GM19468 (cell line): ENCODE data around the gene HHLA2.

ENCODE experiments used
- ATAC-seq: cut with Tn5 transposase; IDR thresholded peaks from one replicate; pipeline ENCODE4 v1.9.1; 2021; ENCODE audit warnings: mild to moderate bottlenecking, moderate library complexity, moderate number of reproducible peaks; ENCODE audit not compliant: unreplicated experiment; ENCODE audit errors: extremely low read depth

The HHLA2 gene

DNA sequence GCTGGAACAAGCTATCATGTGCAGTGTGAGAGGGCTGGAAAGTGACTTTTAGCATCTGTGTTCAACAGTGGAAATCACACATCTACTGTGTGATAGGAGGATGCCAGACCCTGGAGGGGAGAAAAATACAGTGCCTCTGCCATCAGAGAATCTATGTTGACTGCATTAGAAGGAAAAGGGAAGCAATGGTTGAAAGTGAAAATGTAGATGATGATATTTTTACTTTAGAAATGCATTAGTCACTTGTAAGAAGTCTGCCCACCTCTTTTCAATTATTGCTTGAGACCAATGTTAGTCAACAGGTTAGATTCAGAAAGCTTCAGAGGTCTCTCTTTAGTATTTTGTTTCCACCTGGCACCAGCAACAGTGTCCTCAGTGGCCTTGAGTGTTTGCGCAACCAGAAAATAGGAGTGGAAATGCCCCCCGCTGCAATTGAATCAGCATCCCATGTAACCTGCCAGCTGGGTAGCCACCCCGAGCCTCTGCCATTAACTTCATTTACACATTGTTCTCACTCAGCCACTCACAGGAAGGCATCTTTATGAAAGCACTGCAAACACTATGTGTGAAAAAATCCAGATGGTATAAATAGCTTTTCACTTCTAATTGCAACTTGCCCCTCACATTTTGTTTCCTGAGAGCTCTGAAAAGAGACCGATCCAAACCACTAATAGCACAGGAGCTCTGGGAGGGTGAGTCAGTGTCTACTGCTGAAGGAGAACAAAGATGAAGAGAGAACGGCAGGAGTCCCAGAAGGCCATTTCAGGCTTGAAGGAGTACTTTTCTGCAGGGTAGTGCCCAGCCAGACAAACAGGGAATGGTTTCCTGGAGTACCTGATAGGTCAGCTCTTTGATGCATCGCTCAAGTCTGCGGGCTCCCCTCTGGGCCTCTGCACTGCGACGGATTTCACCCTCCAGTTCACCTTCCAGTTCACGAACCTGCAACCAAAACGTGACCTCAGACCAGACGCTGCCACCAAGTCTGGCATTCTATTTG is 92.1 kb downstream of the HHLA2 start:
- peak; percentile 59 for ATAC-seq

GRCh38 chr3:108389372-108389771 is 93.0 kb downstream of the HHLA2 start:
- ATAC-seq: no peak

DNA sequence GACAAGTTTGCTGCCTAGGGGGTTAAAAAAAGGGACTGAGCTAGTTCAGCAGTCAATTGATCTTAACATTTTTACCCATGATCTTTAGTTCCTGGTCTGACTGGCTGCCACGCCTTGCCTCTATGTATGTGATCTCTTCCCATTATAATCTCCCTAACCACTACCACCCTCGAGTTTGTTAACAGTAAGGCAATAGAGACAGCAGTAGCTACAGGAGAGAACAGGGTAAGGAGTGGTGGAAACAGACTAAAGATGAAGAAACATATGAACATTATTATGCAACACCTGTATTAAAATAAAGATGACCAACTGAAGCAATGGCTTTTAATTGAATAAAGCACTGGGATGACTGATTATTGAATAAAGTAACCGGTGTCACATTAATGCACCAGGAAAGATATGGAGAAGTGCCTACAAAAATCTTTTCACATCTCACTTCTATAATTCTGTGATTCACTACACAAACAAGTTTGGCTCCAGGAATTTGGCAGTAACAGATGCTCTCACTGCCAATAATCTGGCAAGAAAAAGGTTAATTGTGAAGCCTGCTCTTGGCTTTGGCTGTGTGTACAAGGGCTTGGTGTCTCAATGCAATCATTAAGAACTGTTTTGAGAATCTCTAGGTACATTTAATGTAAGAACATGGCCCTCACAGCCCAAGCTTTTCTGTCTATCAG is 95.7 kb downstream of the HHLA2 start:
- ATAC-seq: no peak

GRCh38 chr3:108393128-108393900 is 97.0 kb downstream of the HHLA2 start:
- ATAC-seq: no peak

GRCh38 chr3:108394016-108394415 is 97.7 kb downstream of the HHLA2 start:
- ATAC-seq: no peak

DNA sequence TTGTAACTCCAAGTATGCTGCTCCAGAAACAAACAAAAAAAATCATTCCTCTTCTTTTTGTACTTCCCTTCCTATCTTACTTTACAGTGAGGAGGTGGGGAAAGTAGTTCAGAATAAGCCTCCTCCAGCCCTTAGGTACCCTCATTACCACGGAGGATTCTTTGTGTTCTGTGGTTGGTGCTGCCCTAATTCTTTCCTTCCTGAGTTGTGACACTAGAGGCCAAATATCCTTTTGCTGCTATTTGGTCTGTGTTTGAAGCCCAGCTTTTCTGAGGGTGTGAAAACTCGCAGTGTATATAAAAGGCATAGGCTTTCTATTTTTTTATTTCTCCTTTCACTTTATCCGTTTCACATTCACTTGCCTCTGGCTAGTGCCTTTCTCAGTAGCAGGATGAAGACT is 98.2 kb downstream of the HHLA2 start:
- ATAC-seq: no peak

- ATAC-seq: no peak
Measured at GRCh38 chr3:108396336-108396735, 100.0 kb downstream of the HHLA2 start.

GRCh38 chr3:108398510-108398909 is 102.2 kb downstream of the HHLA2 start:
- ATAC-seq: no peak

DNA sequence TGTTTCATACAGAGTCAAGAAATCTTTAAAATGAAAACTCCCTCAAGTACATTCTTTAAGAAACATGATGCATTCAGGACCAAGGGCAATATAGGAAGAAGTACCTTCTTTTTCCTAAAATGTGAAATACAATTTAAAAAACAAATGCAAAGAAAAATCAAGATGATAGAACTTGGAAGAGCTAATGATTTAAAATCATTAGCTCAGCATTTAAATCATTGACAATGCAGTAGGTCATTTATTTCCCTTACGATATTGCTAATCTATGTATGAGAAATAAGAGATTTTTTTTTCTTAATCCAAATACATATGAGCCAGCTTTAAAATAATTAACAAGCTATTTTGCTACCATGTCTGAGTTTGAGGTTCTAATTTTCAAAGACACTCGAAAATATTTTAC is 105.5 kb downstream of the HHLA2 start:
- ATAC-seq: no peak

DNA sequence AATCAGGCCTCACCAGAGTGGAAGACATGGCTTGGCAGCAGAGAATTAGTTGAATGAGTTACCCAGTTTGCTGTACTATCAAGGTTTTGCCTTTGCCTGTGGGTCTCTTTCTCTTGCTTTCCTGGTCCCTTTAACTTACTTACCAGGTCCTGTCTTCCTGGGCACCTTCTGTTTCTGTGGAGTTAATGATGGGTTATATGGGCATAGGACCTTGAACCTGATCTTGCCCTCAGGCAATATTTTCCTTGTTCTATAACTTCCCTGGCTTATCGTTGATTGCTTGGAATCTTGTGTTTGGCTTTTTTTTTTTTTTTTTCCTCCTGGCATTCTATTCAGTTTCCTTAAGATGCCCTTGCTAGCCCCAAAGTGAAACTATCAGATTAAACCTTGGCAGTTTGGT is 106.8 kb downstream of the HHLA2 start:
- ATAC-seq: no peak

- no peak for ATAC-seq
Measured at GRCh38 chr3:108403686-108404345, 107.5 kb downstream of the HHLA2 start.

DNA sequence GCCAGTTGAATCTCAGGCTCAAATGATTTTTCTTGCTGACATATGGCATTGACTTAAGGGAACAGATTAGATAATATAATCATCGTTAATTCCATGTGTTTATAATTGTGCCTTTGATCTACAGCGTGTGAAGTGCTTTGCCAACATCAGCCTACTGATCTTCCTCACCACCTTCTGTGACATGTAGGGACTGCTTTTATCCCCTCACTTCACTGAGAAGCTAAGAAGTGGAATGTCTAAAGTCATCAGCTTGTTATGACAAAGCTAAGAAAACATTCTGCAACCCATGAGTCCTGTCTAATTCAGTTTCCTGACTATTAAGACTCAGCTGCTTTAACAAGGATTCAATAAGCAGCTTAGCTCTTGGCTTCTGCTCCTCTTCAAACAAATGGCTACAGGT is 108.0 kb downstream of the HHLA2 start:
- no peak for ATAC-seq

DNA sequence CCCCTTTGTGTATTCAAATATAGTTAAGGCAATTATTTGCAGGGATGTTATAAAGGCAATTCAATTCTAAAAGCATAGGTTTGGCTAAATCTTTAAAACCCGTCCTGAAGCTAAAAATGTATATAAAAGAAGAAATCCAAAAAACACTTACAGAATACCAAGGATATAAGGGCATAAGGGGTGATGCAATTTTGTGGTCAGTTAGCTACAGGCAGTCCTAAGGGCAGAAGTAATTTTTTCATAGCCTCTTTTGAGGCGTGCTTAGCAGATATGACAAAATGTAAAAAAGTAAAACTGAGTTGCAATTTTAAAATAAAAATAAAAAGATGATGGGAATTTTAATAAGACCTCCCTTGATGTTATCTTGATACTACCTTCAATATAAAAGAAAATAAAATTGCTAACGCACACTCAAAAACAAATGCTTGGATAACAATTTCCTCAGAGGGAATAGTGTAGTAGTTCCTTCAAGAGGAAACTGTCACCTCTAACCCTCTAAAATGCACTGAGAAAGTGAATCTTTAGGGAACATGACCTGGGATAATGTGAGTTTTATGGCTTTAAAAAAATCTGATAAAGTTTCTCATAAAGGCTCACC is 109.8 kb downstream of the HHLA2 start:
- ATAC-seq: no peak

- peak; percentile 84 for ATAC-seq
Measured at GRCh38 chr3:108406661-108407206, 110.4 kb downstream of the HHLA2 start.

GRCh38 chr3:108407886-108408285 is 111.5 kb downstream of the HHLA2 start:
- ATAC-seq: no peak

GRCh38 chr3:108408883-108409799 is 112.8 kb downstream of the HHLA2 start:
- ATAC-seq: no peak

DNA sequence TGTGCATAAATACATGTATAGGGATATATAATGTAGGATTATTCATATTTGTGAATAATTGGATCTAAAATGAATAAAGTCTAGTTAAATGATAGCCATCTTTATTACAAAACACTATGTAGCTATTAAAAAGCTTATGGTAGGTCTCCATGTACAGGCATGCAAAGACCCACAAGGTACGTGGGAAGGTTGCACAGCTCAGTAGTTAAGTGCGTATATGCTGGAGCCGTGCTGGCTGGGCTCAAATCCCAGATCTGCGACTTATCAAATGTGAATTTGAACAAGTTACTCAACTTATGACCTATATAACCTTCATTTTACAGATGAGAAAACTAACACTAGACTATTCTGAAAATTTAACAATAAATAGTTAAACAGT is 113.4 kb downstream of the HHLA2 start:
- ATAC-seq: no peak

DNA sequence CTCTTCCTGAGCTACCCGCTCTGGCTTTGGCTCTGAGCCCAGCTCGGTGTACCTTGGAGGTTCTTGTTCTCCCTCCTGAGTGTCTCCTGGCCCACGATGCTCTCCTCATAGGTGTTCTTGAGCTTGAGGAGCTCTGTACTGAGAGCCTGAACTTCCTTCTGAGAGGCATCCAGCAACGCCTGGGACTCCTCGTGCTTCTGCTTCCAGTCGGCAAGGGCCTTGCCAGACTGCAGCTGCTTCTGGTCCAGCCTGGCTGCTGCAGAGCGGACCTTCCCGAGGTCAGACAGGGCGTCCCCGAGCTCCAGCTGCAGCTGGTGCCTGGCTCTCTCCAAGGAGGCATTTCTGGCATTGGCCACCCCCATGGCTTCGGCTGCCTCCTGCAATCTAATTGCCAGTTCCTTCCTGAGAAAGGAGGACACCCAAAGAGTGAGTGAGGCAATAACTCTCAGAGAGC is 114.2 kb downstream of the HHLA2 start:
- no peak for ATAC-seq
